ENCODE data around the gene OR11G2.
"Not testable (repeated sequence)": the region's sequence is repeated elsewhere in the genome, so short reads cannot be mapped to it uniquely, and the experiment has no call there.

The OR11G2 gene

GRCh38 chr14:20228681-20229080 is 38.0 kb downstream of the OR11G2 start, which contains the start of gene OR11H7:
Gene OR11H7, plus strand, starts transcription at chr14:20228981.
- peaks cover 43% of the 10 kb centered on the region for H3K9me3 Mint-ChIP-seq
- TF ChIP-seq, protein P1, sequence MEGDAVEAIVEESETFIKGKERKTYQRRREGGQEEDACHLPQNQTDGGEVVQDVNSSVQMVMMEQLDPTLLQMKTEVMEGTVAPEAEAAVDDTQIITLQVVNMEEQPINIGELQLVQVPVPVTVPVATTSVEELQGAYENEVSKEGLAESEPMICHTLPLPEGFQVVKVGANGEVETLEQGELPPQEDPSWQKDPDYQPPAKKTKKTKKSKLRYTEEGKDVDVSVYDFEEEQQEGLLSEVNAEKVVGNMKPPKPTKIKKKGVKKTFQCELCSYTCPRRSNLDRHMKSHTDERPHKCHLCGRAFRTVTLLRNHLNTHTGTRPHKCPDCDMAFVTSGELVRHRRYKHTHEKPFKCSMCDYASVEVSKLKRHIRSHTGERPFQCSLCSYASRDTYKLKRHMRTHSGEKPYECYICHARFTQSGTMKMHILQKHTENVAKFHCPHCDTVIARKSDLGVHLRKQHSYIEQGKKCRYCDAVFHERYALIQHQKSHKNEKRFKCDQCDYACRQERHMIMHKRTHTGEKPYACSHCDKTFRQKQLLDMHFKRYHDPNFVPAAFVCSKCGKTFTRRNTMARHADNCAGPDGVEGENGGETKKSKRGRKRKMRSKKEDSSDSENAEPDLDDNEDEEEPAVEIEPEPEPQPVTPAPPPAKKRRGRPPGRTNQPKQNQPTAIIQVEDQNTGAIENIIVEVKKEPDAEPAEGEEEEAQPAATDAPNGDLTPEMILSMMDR (IDR thresholded peaks at IDR 0.05; ENCODE audit: unreplicated experiment in 3 of 3): no peak
- H3K36me3 Mint-ChIP-seq (ENCODE audit: low read depth): no peaks in the 10 kb centered on the region
- no peak within 1 kb of the TSS for H3K27ac Mint-ChIP-seq
- H3K4me1 Mint-ChIP-seq: no peaks in the 10 kb centered on the region
- H3K4me3 Mint-ChIP-seq: no peak within 1 kb of the TSS
- H3K27me3 Mint-ChIP-seq (ENCODE audit: low read depth): no peaks in the 10 kb centered on the region

DNA sequence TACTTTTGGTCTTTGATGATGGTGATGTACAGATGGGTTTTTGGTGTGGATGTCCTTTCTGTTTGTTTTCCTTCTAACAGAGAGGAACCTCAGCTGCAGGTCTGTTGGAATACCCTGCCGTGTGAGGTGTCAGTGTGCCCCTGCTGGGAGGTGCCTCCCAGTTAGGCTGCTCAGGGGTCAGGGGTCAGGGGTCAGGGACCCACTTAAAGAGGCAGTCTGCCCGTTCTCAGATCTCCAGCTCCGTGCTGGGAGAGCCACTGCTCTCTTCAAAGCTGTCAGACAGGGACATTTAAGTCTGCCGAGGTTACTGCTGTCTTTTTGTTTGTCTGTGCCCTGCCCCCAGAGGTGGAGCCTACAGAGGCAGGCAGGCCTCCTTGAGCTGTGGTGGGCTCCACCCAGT is 44.7 kb downstream of the OR11G2 start:
- not testable (repeated sequence) for H3K36me3 Mint-ChIP-seq (ENCODE audit: low read depth); H3K27ac Mint-ChIP-seq; H3K4me3 Mint-ChIP-seq; H3K4me1 Mint-ChIP-seq; H3K27me3 Mint-ChIP-seq (ENCODE audit: low read depth)
- H3K9me3 Mint-ChIP-seq: peaks cover 21% of the 10 kb centered on the region

- Mint-ChIP-seq H3K27me3 (ENCODE audit: low read depth) (no peaks in the 10 kb centered on the region), H3K27ac (no peak overlapping the region), H3K9me3 (peaks cover 30% of the 10 kb centered on the region), H3K4me1 (no peaks in the 10 kb centered on the region), H3K36me3 (ENCODE audit: low read depth) (no peaks in the 10 kb centered on the region), H3K4me3 (no peak overlapping the region)
- TF ChIP-seq, protein P1 (IDR thresholded peaks at IDR 0.05; ENCODE audit: unreplicated experiment in 3 of 3): no peak
Measured at GRCh38 chr14:20247646-20248246, 57.0 kb downstream of the OR11G2 start.
